ENCODE data around the gene DNAJC13. TPM values are rescaled to one million over a fixed set of nuclear protein-coding genes. Genes with fewer than 3 reads are reported as not detected.

Gene DNAJC13
- total and polyA plus RNA-seq, 9 donors, result 10.3 to 39.9 (median 30.1) TPM

GRCh38 chr3:132404276-132404675 lies 13.0 kb upstream of the DNAJC13 start:
- H3K4me1 ChIP-seq (ENCODE audit: insufficient read depth), result no peaks in the 10 kb centered on the region
- H3K36me3 ChIP-seq, result no peaks in the 10 kb centered on the region
- H3K9me3 ChIP-seq, result no peaks in the 10 kb centered on the region
- intact Hi-C loops (cut with DNase I), result no loop called here
- no peak for DNase-seq
- 79 to 86% (median 80%) methylated on average over 3 of the region's 3 CpGs for WGBS, 3 donors
- no peaks in the 10 kb centered on the region for H3K27me3 ChIP-seq
- no peak overlapping the region for H3K27ac ChIP-seq
- TF ChIP-seq POLR2A (IDR thresholded peaks at IDR 0.05) (no peak), EP300 (IDR thresholded peaks at IDR 0.05) (no peak), CTCF (IDR thresholded peaks at IDR 0.05) (no peak)
- H3K4me3 ChIP-seq, result no peak overlapping the region

GRCh38 chr3:132405188-132405587 lies 12.1 kb upstream of the DNAJC13 start:
- Histone ChIP-seq H3K27me3 (no peaks in the 10 kb centered on the region), H3K9me3 (no peaks in the 10 kb centered on the region), H3K27ac (no peak overlapping the region), H3K36me3 (no peaks in the 10 kb centered on the region), H3K4me1 (ENCODE audit: insufficient read depth) (no peaks in the 10 kb centered on the region), H3K4me3 (no peak overlapping the region)
- 15 to 37% (median 35%) methylated on average over 1 of the region's 1 CpG for WGBS, 3 donors
- DNase-seq, result no peak
- no peak for TF ChIP-seq POLR2A (IDR thresholded peaks at IDR 0.05)
- no peak for TF ChIP-seq EP300 (IDR thresholded peaks at IDR 0.05)
- no peak for TF ChIP-seq CTCF (IDR thresholded peaks at IDR 0.05)
- intact Hi-C loops (cut with DNase I), result no loop called here

- Histone ChIP-seq H3K27me3 (no peaks in the 10 kb centered on the region), H3K4me3 (no peak overlapping the region), H3K36me3 (no peaks in the 10 kb centered on the region), H3K9me3 (no peaks in the 10 kb centered on the region), H3K4me1 (ENCODE audit: insufficient read depth) (no peaks in the 10 kb centered on the region), H3K27ac (no peak overlapping the region)
- intact Hi-C loops (cut with DNase I), result no loop called here
- DNase-seq, result no peak
- WGBS, 3 donors, result 78 to 86% (median 86%) methylated on average over 4 of the region's 4 CpGs
- no peak for TF ChIP-seq EP300 (IDR thresholded peaks at IDR 0.05)
- no peak for TF ChIP-seq POLR2A (IDR thresholded peaks at IDR 0.05)
- no peak for TF ChIP-seq CTCF (IDR thresholded peaks at IDR 0.05)
Measured at GRCh38 chr3:132405609-132406299, 11.5 kb upstream of the DNAJC13 start.

- intact Hi-C loops (cut with DNase I), result no loop called here
- no peaks in the 10 kb centered on the region for H3K27me3 ChIP-seq
- no peak overlapping the region for H3K27ac ChIP-seq
- H3K4me3 ChIP-seq, result no peak overlapping the region
- no peak for DNase-seq
- H3K9me3 ChIP-seq, result no peaks in the 10 kb centered on the region
- H3K36me3 ChIP-seq, result no peaks in the 10 kb centered on the region
- TF ChIP-seq POLR2A (IDR thresholded peaks at IDR 0.05), result no peak
- no peak for TF ChIP-seq EP300 (IDR thresholded peaks at IDR 0.05)
- TF ChIP-seq CTCF (IDR thresholded peaks at IDR 0.05), result no peak
- no peaks in the 10 kb centered on the region for H3K4me1 ChIP-seq (ENCODE audit: insufficient read depth)
- WGBS, 3 donors, result 90 to 96% (median 94%) methylated on average over 2 of the region's 2 CpGs
Measured at GRCh38 chr3:132406587-132406986, 10.7 kb upstream of the DNAJC13 start.
